RPMI7951 (cell line): ENCODE results near the gene MIGA2. TPM values are rescaled to one million over a fixed set of nuclear protein-coding genes. Genes with fewer than 3 reads are reported as not detected.
"Not testable (repeated sequence)": the region's sequence is repeated elsewhere in the genome, so short reads cannot be mapped to it uniquely, and the experiment has no call there.

Experiments
- DNase-seq: peaks from one replicate; pipeline ENCODE4 v3.0.0-alpha.2; 2012; ENCODE audit warnings: low read depth
- total RNA-seq: library from RNA; depleted of rRNA; stranded (reverse); fragments of >200 nt; shearing (Covaris generic); gene quantifications from 2 replicates; pipeline ENCODE4 v1.2.3, GENCODE V29; 2014

The MIGA2 gene
- total RNA-seq, 1 experiment from 2014 or later = 13.7 TPM

DNA sequence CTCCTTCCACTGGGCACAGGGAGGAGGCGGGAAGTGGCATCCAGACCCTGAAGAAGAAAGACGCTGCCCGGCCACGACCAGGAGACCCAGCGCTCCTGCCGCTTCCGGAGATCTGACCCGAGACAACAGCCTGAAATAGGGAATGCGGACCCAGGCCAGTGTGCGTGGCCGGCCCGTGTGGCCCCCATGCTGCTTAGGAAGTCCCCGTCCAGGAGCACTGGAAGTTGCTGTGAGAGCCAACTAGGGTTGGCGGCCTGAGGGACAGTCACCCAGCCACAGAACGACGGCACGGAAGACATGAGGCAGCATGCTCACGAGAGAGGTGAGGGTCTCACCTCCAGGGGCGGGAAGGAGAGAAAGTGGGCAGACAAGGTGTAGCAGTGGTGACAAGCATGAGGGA is 25.3 kb upstream of the MIGA2 start:
- DNase-seq = no peak

DNA sequence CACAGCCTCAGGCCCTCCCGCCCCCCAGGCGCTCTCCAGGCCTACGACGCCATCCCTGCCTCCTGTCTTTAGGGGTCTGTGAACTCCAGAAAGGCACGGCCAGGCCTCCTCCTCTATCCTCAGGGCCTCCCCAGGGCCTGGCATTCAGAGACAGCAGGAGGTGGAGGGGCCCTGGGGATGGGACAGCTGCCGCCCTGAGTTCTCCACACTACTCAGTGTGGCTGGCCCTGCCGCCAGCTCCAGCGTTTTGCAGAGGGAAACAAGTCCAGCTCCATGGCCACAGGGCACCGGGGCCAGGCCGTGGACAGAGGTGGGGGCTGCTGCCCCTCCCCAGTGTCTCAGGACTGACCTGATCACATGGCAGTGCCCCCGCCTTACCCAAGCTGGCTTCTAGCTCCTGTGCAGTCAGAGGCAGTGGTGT is 24.7 kb upstream of the MIGA2 start:
- no peak for DNase-seq

DNA sequence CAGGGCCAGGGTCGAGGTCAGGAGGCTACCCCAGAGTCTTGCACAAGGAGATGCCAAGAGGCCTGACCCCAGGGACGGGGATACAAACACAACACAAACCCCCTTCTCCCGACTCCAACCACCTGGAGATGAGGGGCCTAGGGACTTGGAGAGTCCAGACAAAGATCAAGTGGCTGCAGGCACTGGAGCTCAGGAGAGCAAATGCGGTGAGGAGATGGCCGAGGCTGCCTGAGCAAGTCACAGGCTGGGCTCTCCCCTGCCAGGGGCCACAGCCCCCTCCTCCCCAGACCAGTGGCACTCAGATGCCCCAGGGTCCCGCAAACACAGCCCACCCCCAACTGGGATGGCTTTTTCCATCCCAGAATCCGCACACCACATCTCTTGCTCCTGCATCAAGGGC is 24.1 kb upstream of the MIGA2 start:
- no peak for DNase-seq

DNA sequence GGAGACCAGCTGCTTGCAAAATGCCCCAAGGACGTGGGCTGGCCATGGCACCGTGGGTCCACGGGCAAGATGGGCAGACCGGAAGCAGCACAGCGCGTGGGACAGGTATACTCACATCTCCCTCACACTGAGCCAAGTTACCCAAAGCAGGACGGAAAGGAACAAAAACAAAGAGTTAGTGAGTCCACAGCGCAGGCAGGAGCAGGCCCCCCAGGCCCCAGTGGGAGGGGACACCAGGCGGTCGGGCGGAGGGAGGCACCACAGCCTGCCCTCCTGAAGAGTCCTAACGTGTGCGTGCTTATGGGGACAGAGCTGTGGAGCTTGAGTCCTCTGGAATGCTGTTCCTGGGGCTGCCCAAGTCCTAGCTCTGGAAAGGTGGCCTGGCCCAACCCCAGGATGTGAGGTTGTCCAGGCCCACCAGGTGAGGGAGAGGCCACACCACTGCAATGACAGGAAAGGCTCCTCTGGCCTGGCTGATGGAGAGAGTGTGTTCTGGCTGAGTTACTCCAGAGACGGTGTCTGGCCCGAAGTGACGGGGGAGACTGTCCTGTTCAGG is 23.5 kb upstream of the MIGA2 start:
- no peak for DNase-seq

DNA sequence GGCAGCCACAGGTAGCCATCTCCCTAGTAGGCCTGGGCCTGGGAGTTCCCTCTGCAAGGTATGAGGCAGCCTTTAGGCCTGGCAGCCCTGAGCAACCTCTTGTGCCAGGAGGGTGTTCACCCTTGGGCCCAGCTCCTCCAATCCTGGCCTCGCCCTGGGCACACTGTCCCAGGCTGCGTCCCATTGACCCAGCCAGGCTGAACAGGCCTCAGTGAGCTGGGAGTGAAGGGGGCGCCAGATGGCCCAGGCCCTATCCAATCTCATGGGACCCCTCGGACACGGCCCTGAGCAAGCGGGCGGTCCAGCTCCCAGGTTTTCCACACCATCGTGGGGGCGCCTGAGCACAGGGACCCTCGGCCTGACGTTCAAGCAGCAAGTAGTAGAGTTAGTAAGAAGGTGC is 22.8 kb upstream of the MIGA2 start:
- no peak for DNase-seq

DNA sequence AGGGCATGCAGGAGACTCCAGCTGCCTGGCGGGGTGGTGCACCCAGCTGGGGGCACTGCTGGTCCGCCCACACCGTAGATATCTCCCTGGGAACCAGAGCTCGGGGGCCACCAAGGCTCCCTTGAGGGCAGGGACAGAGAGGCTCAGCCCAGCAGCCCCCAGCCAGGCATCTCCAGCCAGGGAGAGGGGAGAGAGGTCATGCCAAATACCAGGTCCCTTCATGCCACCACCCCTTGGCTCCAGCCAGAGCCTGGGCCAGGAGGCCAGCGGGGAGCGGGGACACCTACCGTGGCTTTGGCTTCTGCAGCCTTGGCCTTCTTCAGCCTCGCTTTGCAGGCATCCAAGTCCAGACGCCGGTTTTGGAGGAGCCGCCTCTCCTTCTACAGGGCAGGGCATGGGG is 22.3 kb upstream of the MIGA2 start:
- DNase-seq = no peak

DNA sequence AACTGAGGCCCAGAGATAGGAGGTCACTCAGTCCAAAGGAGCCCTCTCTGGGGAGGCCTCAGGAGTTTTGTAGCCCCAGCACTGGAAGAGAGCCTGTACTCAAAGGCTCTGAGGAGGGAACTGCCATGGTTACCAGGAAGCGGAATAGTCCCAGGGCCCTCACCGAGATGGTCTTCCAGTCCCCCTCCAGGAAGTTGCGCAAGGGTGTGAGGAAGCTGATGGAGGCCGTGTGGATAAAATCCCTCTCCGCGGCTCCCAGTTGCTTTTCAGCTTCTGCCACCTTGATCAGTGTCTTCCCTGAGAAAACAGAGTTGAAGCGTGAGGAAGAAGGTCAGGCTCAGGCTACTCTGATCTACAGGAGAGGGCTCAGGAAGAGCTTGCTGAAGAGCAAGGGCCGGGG is 21.8 kb upstream of the MIGA2 start:
- DNase-seq = no peak

DNA sequence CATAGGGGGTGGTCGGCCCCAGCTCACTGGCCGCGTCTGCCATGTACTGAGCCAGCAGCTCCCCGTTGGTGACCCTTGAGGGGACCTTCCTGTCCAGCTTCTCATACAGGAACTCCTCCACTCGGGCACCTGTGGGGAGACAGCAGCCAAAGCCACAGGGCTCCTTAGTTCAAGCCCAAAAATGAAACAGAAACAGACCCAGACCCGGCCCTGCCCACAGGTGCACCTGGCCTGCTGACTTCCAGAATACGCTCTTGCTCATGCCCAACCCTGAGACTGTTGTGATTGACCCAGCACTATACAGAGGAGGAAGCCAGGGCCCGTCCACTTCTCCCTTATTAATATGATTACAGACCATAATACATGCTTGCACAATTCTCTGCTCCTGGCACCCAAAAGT is 15.3 kb upstream of the MIGA2 start:
- no peak for DNase-seq

DNA sequence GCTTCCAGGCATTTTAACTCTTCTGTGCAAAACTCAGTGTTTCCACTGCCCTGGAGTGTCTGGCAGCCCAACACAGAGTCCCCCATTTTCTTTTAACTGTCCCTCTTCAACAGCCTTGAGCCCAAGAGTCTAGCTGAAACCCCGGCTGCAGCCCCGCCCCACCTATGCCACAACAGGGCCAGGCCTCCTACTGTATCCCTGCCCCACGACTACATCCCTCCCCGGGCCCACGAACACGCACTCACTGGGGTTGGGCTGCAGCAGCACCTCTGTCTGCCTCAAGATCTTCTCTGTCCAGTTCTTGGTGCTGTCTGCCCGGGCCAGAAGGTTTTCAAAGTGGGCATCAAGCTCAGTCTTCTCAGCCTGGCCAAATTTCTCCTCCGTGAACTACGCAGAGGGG is 14.4 kb upstream of the MIGA2 start:
- no peak for DNase-seq

DNA sequence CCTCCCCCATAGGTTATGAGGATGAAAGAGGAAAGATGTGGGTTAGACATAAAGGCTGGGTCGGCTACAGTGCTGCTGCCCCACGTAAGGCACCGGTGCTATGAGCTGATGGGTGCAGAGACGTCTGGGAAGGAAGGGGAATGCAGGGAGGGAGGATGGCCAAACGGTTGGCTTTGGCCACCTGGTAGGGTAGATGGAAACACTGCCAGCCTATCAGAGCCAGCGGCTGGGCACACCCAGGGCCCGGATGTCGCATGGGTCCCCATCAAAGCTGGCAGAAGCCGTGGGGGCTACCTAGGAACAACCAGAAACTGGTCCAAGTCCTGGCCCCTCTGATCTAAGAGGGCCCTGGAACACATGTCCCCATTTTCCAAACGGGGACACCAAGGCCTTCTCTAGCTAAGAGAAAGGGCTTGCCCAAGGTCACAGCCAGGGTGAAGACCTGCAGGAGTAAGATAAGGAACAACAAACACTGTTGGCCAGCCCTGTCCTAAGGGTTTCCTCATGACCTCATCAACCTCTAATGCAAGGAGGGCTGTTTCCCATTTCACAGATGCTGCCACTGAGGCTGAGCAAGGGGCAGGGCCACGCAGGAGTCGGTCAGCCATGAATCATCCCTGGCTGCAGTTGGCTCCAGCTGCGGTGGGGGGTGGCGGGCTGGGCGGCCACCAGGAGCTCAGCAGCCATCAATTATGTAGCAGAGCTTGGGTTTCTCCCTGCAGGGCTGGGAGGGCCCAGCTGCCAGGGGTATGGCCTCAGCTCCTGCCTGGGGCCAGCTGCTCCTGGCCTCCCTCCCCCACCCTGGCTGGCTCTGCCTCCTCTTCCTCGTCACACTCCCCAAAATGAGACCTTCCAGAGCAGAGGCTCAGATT is 13.2 kb upstream of the MIGA2 start:
- peak; percentile 85 for DNase-seq

DNA sequence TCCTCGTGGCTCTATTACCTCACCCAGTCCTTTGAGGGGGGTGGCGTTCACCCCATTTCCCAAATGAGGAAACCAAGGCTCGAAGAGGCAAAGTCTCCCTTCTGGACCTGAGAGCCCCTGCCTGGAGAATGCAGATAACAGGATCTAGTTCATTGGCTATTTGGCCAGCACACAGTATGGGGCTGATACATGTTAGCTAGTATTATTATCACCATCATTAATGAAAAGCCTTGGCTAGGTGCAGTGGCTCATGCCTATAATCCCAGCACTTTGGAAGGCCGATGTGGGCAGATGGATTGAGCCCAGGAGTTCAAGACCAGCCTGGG is 12.6 kb upstream of the MIGA2 start:
- DNase-seq = no peak

DNA sequence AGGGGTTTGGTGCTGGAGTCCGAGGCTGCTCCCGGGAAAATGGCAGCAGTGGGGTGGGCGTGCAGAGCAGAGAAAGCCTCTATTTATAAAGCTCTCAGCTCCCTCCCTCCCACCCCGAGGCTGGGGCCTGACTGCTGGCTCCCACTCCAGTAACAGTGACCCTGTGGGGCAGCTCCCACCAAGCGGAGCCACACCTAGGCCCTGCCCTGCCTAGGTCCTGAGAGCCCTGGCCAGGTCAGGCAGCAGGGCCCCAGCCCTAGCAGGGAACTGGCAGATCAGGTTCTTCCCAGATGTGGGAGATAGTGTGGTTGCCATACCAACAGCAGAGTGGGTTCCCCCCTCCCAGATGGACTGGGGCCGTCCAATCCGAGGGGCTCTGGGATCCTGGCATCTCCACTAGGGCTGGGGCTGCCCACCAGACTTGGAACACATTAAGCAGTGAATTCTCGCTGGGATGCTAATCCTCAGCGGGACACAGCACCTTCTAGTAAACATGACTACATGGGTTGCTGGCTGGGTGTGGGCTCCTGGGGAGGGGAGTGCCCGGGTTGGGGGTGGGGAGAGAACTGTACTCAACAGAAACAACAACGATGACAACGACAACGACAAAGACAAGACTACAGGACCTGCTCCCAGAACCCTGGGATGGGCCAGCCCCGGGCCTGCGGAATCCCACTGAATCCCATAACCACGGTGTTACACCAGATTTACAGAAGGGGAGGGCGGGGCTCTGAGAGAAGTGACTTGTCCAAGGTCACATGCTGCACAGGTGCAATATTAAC is 9.8 kb upstream of the MIGA2 start:
- peak; percentile 16 for DNase-seq

DNA sequence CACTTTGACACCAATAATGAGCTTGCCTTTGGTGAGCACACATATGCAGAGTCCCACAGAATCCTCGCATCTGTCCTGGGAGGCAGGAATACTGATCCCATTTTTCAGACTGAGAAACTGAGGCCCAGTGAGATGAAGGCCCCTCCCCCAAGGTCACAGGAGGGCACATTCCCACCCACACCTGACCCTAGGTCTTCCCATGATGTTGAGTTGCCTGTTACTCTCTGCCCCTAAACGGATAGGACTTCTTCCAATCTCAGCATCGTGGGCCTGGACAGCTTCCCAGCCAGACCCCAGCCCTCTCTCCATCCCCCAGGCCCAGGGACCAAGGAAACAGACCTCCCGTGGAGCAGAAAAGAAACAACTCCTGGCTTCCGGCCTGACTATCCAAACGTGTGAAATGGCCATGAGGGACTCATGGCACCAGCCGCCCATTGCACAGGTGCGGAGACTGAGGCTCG is 9.2 kb upstream of the MIGA2 start:
- DNase-seq = no peak

DNA sequence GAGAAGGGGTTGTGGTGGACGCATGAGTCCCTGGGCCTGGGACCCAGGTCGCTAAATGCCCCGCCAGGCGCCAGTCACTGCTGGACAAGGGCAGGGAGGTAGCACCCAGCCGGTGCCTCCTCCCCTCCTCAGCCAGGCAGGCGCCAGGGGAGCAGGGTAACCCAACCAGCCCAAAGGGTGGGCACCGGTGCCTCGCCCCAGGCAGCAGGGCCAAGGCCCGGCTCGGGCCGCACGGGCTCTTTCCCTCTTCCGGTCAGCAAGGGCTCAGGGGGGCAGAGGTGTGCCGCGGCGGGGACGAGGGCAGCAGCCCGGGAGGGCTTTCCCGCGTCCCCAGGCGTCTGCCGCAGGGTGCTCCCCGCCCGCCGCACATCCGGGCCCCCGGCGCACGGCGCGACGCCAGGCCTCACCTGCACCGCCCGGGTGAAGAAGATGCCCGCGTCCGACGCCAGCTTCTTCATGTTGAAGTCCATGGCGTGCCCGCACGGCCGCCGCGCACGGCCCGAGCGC is 8.7 kb upstream of the MIGA2 start:
- peak; percentile 31 for DNase-seq

DNA sequence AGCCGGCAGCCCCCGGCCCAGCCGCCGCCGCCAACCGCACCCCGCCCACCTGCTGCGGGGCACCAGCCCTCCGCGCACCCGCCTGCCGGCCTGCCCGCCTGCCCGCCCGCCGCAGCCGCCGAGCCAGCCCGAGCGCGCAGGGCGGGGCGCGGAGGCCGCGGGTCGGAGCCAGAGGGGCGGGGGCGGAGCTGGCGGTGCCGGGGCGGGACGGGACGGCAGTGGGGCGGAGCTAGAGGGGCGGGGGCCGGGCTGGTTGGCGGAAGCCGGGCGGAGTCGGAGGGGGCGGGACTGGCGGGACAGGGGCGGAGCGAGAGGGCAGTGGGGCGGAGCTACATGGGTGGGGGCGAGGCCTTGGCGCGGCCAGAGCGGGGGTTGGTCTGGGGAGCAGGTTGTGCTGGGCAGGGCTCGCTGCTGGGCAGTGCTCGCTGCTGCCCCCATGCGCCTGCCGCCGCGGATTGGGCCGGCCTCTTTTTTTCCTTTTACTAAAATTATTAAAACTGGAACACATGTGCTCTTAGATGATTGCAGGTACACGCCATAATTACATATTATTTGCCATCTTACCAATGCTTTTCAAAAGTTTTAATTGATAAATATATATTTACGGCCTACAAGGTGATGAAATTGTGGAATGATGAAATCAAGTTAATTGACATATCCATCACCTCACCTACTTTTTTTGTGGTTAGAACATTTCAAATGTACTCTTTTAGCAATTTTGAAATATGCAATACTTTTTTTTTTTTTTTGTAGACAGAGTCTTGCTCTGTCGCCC is 8.0 kb upstream of the MIGA2 start, which contains the start of gene SH3GLB2:
Gene SH3GLB2, minus strand, starts transcription at position 140 of the 775 bp plus-strand sequence. CDS start 177 bp downstream, outside the sequence.
- DNase-seq = peak; percentile 81

DNA sequence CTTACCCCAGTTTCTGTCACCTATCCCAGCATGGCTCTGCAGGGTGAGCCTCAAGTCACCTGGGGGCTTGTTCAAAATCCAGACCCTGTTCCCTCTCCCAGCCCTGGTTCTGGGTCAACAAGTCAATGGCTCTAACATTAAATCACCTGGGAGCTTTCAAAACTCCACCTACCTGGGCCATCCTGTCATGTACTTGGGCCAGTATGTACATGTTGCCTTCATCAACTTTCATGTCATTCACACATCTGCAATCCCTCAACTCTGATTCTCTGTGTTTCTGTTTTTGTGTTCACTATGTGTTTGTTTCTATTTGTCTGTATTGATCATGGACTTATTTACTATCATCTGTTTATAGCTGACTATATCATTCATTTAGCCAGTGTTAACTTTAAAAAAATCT is 6.2 kb upstream of the MIGA2 start:
- DNase-seq = no peak

DNA sequence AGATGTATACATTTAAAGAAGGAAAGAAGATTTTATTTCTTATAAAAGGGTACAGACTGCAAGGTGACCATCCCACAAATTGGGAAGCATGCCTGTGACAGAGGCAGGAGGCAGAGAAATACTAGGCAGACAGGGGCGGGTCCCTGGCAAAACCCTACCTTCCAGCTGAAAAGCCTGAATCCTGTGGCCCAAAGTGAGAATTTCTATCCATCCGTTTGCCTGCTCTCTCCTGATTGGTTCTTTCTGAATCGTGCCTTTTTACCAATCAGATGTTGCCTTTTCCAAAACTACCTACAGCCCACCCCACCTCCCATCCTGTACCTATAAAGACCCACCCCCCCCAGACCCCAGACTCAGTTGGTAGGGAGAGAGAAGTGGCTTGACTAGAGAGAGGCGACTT is 4.9 kb upstream of the MIGA2 start:
- no peak for DNase-seq

DNA sequence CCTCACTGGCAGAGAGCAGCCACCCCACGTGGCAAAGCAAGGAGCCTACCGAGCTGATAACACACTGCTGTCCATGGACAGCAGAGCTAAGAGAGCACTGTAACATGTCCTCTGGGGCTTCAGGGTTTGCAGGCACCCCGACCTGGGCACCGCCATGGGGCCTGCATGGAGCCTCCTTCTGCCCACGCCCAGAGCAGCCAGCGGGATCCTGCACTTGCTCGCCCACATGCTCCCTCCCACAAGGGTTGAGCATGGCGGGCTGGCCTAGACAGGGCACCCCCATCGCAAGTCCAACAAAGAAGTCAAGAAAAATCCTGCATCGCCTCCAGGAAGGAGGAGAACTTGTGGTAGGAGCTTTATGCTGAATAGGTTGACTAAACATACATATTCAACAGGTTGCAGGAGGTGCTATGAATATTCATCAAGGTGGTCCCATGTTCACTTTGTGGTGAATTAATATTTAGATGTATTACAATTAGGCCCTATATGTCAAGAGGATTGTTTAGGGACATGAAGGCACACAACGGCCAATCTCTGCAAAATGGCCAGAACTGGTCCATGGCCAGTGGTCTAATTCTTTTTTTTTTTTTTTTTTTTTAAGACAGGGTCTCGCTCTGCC is 3.8 kb upstream of the MIGA2 start:
- no peak for DNase-seq

DNA sequence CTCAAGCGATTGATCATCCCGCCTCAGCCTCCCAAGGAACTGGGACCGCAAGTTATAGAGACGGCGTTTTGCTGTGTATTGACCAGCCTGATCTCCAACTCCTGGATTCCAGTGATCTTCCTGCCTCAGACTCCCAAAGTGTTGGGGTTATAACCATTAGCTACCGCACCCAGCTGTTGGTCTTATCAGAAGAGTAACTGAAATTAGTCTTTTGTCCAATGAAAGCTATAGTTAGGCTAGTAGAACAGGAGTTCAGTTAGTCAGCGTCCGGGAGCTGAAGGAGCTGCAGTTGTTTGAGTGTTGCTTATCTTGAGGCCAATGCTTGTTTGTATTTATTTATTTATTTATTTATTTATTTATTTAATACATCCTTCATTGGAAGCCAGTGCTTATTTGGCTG is 3.2 kb upstream of the MIGA2 start:
- no peak for DNase-seq

DNA sequence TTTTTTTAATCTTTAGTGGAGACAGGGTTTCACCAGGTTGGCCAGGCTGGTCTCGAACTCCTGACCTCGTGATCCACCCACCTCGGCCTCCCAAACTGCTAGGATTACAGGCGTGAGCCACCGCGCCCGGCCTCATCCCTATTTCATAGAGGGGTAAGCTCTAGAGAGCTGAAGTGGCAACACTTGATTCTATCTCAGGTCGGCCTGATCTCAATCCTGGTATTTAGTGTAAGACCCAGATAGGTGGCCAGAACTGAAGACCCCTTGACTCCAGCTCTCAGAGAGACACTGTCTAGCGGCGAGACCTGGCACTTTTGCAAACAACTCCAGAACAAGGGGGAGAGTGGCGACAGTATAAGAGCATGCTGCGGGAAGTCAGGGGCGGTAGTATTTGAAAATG is 588 bp upstream of the MIGA2 start:
- not testable (repeated sequence) for DNase-seq
